NCI-H1694 treated with DMSO at 0.1 percent for 48 hours (cell line): Measurements from ENCODE around the gene DNAJC1.

Experiments used
- DNase-seq: peaks from one replicate; lab custom pipeline; 2025; lab: John Stamatoyannopoulos, UW

DNAJC1 gene

DNA sequence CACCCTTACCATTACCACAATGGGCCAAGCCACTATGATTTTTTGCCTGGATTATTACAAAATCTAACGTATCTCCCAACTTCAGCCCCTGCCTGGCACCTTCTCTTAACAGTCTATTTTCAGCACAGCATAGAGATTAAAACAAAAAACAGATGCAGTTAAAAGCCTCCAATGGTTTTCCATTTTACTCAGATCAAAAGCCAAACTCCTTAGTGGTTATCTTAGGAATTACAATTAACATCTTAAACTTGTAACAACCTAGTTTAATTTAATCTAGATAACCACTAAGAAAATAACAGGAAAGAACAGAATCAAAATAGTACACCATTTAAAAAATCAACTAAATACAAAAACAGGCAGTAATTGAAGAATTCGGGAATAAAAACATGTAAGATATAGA lies 43.5 kb downstream of the DNAJC1 start:
- no peak for DNase-seq

DNA sequence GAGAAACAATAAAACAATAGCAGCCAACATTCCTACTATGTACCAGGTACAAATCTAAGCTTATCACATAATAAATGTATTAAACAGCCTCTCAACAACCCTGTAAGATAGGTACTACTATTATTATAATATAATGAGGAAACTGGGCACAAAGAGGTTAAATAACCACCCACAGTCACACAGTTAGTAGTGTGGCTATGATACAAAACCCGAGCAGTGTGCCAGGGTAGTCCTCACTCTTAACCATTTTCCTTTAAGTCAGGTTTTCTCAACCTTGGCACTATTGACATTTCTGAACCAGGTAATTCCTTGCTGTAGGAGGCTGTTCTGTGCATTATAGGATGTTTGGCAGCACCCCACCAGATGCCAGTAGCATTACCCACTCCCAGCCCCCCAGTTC lies 48.8 kb downstream of the DNAJC1 start:
- DNase-seq: no peak

DNA sequence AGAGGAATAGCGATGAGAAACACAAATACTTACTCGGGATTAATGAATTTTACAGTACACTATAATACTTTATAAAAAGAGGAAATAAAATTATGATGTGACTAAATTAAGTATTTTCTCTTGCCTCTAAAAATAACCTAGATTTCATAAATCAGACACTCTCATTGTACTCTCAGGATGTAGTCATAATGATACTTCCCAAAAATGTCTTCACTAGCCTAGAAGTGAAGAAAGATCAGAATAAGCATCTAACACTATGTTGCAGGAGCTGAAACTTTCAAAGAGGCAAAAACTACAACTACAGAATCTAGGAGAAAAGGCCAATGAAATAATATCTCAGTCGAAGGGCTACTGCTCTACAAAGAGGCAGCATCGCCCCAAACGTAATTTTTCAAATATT lies 49.4 kb downstream of the DNAJC1 start:
- no peak for DNase-seq

DNA sequence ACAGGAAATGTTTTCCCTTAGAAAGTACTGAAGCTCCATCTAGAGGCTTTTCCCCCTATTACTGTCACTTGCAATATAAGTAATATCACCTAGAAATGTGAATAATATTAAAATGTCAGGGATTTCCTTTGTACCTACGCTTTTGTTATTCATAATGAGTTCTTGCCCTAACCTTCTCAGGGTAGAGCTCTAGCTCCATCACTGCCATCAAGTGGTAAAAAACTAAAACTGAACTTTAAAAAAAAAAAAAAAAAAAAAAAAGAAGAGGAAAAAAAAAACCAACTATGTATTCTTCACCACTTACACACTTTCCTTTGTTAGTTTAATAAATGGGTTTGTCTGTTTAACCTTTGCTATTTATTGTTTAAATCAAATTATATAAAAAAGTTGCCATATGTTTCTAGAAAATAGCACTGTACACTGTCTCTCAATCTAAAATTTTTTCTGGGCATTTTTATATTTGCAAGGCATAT lies 49.9 kb downstream of the DNAJC1 start:
- DNase-seq: peak; percentile 48

DNA sequence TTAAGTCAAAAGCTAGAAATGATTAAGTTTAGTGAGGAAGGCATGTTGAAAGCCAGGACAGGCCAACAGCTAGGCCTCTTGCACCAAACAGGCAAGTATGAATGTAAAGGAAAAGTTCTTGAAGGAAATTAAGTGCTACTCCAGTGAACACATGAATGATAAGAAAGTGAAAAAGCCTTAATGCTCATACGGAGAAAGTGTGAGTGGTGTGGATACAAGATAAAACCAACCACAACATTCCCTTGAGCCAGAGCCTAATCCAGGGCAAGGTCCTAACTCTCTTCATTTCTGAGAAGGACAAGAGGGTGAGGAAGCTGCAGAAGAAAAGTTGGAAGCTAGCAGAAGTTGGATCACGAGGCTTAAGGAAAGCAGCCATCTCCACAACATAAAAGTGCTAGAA lies 53.0 kb downstream of the DNAJC1 start:
- DNase-seq: no peak

DNA sequence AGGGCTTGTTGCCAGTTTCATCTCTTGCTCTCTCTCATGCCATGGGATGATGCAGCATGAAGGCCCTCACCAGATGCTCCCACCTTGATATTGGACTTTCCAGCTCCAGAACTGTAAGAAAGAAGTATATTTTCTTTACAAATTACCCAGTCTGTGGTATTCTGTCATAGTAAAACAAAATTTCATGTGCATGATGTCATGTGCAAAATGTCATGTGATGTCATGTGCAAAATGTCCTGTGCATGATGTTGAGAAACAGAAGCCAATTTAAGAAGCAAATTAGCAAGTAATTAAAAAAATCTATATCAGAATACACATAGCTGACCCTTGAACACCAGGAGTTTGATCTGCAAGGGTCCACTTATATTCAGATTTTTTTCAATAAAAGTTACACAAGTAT lies 56.6 kb downstream of the DNAJC1 start:
- no peak for DNase-seq

DNA sequence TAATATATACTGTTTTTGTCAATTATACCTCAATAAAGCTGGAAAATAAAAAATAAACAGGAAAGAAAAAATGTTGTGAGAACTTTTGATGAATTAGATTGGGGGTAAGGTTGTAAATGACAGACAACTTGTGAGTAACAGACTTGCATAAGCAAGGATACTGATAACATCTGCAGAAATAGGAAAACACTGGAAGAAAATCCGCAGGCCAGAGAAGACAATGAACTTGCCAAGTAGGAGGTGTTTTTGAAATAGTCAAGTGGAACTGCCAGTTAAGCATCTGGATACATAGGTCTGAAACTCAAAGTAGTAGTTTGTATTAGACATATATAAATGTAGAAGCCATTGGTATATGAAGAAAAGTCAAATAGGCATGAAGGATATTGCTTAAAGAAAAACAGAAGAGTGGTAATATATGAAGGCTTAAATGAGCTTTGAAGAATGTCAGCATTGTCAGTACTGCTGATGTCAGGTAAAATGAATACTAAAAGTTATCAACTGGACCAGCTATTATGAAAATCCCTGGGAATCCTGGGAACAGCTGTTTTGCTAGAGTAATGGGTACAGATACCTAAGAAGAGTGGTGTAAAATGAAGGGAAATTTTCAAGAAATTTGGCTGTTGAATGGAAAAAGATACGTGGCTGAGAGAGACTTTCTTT lies 58.7 kb downstream of the DNAJC1 start:
- no peak for DNase-seq

DNA sequence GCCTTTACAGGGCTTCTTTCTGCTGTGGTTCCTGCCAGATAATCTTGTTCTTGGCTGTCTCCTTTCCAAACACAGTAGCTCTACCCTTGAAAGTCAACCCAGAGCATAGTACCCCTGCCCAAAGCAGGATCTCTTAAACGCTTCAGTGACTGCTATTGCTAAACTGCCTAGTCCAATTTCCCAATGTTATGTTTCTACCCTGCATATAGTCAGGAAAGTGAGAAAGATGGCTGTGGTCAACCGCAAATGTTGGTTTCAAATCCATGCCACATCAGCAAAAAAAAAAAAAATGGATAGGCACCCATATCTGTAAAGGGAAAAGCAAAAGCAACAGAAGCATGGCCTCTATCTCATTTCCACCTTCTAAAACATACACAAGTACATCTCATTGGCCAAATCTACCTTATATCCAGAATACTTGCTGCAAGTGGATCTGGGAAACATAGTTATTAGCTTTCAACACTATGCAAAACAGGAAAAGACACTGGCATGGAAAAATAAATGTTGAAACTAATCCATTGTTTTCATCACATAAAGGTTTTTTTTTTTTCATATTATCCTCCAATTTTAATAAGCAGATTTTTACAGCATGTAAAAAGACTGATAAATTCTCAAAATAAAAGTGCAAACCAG lies 59.8 kb downstream of the DNAJC1 start:
- DNase-seq: no peak

DNA sequence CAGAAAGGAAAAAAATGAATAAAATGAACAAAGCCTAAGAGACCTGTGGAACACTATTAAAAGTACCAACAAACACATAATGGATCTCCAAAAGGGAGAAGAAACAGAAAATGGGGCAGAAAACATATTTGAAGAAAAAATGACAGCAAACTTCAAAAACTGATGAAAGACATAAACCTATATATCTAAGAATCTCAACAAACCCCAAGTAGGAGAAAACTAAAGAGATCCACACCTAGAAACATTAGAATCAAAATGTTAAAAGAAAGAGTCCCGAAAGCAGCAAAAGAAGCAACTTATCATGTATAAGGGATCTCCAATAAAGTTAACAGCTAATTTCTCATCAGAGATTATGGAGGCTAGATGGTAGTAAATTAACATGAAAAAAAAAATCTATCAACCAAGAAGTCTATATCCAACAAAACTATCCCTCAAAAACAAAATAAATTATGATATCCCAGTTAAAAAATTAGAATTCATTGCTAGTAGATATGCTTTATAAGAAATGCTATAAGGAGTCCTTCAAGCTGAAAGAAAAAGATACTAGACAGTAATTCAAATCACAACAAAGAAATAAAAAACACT lies 68.0 kb downstream of the DNAJC1 start:
- no peak for DNase-seq

DNA sequence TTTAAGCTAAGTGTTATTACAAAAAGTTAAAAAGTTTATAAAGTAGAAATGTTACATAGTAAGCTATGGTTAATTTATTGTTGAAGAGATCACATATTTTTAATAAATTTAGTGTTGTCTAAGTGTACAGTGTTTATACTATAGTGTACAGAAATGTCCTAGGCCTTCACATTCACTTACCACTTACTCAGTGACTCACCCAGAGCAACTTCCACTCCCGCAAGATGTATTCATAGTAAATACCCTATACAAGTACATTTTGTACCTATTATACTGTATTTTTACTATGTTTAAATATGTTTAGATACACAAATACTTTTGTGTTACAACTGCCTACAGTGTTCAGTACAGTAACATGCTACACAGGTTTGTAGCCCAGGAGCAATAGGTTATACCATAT lies 69.2 kb downstream of the DNAJC1 start:
- no peak for DNase-seq

DNA sequence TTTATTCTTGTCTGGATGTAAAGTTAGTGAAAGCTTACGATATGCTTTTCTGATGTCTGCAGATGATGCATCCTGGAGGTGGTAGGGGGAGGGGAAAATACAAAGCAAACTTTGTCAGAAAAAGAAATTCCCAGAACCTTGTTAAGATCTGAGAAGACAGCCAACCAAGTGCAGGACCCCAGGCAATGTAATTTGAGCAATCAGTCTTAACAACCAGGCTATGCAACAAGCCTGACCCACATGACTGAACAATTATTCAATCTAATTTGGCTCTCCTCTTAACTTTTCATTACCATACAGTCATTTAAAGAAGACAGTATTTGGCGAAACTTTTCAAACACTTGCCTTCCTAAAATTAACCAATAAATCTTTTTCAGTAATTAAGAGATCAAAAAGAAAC lies 74.5 kb downstream of the DNAJC1 start:
- no peak for DNase-seq

DNA sequence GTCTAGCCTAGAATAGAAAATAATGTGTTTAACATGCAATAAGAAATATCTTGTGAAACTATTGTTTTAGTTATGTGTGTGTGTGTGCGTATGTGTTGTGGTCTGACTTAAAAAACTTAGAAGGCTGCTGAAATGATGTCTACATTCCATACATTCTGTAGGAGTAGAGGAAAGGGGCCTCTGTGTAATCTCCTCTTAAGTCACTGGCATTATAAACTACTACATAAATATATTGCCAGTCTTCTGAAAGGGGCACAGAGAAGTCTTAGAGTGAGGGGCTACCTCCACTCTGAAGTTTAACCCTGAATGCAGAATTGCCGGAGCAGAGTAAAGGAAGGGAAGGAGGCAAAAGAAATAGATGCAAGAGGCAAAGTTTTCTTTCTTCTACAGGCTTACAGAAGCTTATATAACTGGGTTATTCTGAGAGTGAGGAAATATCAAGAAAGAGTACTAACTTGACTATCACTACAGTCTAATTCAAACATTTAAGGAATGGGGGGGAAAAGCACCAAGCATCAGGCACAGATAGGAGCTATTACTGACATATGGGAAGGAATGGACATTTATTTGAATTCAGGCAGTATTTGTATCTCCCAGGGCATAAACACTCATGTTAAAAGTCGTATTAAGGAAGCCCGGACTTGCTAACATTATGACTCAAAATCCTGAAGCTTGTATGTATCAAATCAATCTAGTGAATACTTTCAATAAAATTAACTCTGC lies 75.7 kb downstream of the DNAJC1 start:
- DNase-seq: no peak

DNA sequence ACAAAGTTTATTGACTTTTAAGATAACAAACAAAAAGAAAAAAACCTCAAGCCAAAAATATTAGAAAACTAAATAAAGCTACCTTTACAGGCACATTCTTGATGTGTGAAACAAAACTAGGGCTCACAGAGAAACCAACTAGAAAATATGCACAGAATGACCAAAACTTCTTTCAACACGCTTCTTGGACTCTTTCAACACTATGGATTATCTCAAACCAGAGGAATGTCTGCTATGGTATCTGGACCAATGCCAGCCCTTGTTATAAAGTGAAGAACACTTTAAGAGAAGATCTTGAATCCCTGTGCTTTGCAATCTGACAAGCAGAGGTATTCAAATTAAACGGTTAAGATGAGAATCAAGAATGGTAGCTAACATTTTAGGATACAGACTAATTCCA lies 76.6 kb downstream of the DNAJC1 start:
- DNase-seq: no peak

DNA sequence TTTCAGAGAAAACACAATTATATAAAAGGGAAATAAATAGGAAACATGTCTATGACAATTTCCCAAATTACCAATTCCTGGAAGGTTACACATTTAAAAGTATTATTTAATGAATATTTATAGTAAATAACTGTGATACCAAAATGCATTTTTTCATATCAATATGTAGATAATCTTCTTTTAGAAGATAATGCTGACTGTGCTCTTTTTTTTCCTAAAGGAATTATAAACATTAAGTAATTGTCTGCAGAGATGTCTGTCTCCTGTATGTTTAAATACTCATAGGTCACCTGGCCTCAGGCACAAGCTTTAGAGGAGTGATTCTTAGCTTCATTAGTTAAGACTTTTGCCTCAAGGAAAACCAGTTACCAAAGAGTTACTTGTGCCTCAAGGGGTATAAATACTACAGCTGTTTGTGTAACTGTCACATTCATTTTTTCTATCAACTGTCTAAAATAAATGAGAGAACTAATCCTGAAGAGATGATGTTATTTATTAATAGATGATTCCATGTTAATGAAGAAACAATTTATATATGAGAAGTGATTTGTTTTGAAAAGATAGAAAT lies 77.1 kb downstream of the DNAJC1 start:
- no peak for DNase-seq

DNA sequence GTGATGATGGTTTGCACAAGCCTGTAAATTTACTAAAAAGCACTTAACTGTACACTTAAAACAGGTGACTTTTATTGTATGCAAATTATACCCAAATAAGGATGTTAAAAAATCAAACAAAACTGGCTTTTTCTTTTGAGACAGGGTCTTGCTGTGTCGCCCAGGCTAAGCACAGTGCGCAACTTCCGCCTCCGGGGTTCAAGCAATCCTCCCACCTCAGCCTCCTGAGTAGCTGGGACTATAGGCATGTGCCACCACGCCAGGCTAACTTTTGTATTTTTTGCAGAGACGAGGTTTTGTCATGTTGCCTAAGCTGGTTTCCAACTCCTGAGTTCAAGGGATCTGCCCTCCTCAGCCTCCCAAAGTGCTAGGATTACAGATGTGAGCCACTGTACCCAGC lies 77.7 kb downstream of the DNAJC1 start:
- no peak for DNase-seq

DNA sequence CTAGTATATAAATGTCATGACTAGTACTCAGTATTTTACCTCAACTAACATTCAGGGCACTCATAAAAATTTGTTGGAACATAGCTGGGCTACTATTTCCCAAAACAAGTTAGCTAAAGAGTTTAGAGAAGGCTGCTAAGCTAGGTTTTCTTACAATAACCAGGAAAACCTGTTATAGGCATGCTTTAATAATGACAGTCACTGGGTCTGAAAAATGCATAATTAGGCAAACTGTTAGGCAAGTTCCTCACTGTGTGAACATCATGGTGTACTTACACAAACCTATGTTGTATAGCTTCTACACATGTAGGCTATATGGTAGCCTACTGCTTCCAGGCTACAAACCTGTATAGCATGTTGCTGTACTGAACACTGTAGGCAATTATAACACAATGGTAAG lies 79.0 kb downstream of the DNAJC1 start:
- no peak for DNase-seq

DNA sequence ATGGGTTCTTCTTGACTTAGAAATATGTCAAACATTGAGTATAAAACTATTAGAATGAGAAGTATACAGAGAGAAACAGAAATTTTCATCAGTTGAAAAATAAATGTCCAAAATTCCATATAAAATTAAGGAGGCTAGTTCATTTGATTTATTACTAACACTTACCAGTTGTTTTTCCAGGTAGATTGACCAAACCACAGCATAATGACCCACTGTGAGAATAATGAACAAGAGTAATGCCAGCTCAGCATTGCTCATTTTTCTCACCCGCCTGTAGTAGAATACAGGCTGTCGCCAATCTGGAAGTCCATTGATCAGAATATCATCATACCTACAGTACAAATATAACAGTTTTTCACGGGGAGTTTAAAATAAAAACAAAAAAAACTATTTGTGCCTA lies 82.9 kb downstream of the DNAJC1 start:
- DNase-seq: no peak

DNA sequence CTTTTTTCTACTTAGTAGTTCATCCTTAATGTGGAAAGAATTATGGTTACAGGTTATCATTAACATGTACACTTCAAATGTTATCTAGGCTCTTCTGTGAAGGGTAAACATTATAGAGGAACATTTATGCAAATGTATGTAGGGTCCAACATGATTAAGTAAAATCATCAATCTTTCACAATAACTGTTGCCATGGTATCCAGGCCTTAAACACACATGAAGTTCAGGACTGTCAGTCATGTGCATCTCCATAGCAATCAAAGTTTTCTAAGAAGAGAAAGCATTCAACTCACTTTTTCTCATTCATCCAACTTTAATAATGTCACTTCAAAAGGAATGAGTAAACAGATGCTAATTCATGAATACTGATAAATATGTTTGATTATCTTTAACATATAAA lies 83.6 kb downstream of the DNAJC1 start:
- no peak for DNase-seq

DNA sequence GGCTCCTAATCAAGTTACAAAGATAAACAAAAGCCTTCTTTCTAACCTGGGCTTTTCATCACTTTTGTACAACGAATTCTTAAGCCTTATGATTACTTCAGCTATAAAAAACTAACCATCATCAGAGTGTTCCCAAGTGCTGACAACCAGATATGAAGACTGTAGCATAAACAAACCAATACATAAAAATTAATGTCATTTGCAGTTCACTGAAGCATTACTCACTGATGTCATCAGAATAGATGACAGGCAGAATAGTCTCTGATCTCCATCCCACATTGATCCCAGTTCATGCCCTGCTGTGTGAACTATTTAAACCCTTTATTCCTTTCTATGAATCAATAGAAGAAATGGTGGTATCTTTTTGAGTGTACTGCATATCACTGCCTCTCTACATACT lies 84.4 kb downstream of the DNAJC1 start:
- no peak for DNase-seq

DNA sequence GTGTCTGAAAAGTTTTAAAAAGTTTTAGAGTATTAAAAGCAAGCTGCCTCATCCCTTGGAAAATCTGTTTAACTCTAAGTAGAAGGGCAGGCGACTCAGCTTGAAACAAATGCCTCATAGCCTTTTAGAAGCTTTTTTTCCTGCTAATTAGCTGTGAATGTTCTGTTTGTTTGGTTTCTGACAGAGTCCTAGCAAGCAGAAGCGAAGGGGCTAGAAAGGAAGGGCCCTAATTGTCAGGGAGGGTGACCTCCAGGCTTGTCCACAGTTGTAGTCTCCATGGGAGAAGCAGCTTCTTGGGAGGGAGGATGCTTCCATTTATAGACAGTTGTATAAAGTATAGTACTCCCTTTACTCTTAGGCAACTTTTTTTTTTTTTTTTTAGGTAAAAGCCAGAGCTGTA lies 90.9 kb downstream of the DNAJC1 start:
- no peak for DNase-seq

DNA sequence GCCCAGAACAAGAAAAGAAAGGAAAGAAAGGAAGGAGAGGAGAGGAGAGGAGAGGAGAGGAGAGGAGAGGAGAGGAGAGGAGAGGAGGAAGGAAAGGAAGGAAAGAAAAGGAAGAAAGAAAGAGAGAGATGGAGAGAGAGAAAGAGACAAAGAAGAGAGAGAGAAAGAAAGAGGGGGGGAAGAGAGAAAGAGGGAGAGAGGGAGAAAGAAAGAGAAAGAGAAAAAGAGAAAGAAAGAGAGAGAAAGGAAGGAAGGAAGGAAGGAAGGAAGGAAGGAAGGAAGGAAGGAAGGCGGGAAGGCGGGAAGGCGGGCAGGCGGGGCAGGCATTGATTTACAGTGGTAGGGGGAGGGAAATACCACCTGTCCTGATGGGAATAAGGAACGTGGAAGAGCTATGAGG lies 92.7 kb downstream of the DNAJC1 start:
- DNase-seq: no peak

DNA sequence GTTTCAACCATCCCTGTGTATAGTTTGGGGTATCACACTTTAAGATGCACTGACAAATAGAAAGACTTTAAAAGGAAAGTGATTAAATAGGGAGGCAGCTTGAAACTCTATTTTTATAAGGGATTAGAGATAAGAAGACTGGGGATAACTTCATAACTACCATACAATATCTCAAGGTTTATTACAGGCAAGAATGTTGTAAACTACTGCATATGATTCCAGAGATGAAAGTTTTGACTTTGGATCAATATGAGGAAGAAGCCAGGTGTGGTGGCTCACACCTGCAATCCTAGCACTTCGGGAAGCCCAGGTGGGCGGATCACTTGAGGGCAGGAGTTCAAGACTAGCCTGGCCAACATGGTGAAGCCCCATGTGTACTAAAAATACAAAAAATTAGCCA lies 96.1 kb downstream of the DNAJC1 start:
- DNase-seq: no peak

DNA sequence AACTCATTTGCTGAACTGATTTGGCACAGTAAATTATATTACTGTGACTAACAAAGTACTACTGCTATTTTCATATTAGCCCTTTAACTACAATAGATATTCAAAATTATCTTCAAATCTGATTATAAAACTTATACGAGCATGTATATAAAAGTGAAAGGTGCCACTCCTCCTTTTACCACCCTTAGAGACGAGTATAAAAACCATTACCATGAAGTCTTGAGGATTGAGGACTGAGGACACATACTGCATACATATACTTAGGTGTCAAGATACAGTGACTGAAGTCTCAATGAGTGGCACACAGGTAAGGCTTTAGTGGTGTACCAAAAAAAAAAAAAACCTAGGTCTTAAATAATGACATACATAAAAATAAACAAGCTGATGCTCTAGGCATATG lies 98.6 kb downstream of the DNAJC1 start:
- DNase-seq: no peak
